ENCODE data around the gene LIG3.
"Not testable (repeated sequence)": the region's sequence is repeated elsewhere in the genome, so short reads cannot be mapped to it uniquely, and the experiment has no call there.

LIG3 gene

DNA sequence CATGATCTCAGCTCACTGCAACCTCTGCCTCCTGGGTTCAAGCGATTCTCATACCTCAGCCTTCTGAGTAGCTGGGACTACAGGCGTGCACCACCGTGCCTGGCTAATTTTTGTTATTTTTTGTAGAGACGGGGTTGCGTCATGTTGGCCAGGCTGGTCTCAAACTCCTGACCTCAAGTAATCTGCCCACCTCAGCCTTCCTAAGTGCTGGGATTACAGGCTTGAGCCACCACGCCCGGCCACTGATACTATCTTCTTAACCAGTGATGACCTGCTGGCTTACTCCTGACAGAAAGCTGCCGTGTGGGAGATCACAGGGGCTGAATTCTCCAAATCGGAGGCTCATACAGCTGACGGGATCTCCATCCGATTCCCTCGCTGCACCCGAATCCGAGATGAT, 20.7 kb downstream of the LIG3 start:
- not testable (repeated sequence) for DNase-seq

- DNase-seq: no peak
Observed at GRCh38 chr17:35001549-35001948, 21.2 kb downstream of the LIG3 start.

- no peak for DNase-seq
Observed at GRCh38 chr17:35002876-35003551, 22.7 kb downstream of the LIG3 start.

DNA sequence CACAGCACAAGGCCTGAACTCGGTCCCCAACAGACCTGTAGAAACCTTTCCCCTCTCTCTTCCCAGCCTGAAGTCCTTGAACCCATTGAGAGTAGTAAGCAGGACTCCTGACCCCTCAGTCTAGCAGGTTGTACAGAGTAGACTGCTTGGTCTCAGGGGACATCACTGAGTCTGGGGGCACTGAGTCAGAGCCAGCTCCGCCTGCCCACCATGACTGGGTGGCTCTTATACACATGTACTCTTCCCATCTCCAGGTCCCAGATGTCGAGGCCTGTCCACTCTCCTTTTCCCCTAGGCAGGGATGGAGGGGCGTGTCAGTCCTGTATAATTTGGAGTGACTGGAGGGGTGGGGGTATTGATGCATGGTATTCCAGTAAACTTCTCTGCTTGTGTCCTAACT, 23.5 kb downstream of the LIG3 start:
- no peak for DNase-seq

- DNase-seq: no peak
Observed at GRCh38 chr17:35006345-35006744, 26.0 kb downstream of the LIG3 start.

DNA sequence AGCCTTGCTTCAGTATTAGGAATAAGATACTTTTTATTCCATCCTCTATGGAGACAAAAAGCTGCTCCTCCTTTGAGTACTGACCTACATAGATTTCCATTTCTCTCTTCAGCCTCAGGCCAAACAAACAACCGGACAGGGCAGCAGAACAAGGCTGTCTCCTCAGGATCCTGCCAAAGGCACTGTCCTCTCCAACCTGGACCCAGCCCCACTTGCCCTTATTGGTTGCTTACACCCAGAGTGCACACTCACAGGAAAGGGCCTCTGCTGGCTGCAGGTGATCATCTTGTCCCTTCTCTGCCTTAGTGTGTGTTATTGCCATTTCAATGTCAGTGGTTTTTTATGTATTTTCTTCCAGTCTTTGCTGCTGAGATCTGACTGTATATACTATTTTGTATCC, 26.6 kb downstream of the LIG3 start:
- no peak for DNase-seq

DNA sequence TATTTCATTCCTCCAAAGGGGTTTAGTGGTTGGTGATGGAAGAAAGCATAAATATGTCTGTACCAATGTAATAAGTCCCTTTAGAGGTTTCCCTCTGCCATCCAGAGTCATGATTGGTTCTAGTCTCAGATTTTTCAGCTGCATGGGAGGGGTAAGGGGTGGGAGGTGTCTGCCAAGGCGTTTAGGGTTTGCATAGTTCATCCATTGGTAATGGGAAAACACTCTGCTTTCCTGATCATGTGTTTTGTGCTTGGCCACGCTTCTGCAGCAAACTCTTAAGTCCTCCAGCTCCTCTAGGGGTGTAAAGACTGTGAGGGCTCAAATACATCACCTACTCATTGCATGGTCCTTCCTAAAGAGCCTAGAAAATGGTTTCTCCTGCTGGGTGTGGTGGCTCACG, 29.8 kb downstream of the LIG3 start:
- DNase-seq: no peak

- DNase-seq: no peak
Observed at GRCh38 chr17:35011671-35012216, 31.4 kb downstream of the LIG3 start.

DNA sequence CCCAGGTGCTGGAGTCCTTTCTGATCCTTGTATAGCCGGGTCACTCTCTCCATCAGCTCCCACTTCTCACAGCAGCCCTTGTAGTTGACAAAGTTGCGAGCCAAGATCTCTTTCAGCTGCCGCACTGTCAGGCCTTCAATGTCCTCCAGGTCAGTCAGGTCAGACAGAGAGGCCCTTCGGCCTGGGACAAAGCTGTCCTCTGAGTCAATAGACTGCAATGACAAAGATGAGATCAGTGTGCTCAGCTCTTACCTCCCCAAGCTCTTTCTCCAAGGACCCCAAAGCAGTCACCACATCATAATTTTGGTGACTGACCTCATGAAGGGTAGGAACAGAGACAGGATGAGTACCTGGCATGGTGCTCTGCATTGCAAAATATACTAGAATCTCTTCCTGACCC, 36.1 kb downstream of the LIG3 start:
- DNase-seq: no peak

DNA sequence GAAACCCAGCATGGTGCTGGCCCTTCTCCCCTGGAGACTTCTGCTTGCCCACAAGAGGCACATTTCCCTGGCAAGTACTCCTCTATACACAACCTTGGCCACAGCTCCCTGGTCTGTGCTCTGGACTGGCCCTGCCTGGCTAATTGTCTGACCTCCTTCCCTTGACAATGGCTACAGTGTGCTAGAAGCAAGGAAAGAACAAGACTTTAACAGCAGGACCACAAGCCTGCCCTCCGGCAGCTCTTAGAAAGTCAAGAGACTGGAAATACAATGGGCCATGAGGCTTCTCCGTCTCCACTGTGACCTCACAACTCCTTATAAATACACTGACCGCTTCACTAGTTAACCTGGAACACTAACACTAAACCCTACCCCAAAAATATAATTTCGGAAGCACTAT, 36.7 kb downstream of the LIG3 start:
- no peak for DNase-seq

- DNase-seq: no peak
Observed at GRCh38 chr17:35018814-35019213, 38.5 kb downstream of the LIG3 start.

GRCh38 chr17:35019386-35020179, 39.3 kb downstream of the LIG3 start:
- DNase-seq: no peak

GRCh38 chr17:35021520-35022380, 41.4 kb downstream of the LIG3 start:
- no peak for DNase-seq

DNA sequence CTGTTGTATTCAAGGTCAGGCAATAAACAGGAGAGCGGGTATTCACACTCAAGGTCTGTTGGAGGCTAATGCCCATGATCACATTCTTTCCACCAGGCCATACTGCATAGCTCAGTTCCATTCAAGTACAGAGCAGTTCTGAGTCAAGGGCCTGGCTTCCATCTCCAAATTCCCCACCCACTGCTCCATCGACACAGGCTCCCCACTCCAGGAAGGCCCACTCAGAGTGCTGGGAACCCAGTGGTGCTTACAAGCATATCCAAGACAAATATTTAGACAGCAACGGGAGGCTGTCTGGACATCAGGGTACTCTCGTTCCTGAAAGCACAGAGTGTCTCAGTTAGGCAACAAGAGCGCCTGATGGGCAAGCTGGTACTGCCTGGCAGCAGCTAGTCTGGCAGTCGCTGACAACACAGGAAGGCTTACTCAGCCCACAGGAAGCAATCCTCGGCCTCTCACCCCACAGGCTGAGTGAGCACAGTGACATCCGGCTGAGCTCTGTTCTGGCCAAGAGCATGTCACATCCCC, 42.3 kb downstream of the LIG3 start:
- DNase-seq: peak; percentile 62

DNA sequence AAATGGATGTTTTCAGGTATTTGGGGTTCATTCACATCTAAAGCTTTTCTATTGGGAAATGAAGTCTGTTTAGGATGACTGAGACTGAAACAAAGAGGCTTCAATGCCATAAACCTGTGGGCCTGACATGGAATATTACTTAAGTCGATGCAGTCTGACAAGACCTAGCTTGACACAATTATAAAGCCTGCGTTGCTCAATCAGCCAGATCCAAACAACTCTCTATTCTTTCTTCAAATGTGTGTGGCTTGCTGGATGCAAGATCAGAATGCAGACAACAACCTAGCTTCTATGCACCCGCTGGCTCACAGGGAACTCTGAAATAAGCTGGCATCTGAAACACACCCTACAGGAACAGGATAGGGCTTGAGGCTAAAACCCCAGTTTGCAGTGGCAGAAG, 43.2 kb downstream of the LIG3 start:
- DNase-seq: no peak

DNA sequence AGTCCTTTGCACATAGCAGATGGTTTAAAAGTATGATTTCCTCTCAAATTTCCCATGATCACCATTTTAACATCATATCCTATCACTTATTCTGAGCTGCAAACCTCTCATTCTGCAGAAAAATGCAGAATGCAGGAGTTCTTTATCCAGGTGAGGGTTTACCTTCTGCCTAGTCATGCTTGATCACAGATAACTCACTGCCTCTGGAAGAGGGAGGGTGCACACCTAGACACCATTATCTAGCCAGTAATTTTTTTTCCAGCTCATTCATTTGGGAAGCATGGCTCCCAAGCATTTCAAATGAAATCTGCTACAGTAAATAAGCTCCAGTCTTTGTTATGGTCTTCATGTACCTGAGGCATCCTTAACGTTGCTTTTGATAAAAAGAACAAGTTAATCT, 45.2 kb downstream of the LIG3 start:
- no peak for DNase-seq

DNA sequence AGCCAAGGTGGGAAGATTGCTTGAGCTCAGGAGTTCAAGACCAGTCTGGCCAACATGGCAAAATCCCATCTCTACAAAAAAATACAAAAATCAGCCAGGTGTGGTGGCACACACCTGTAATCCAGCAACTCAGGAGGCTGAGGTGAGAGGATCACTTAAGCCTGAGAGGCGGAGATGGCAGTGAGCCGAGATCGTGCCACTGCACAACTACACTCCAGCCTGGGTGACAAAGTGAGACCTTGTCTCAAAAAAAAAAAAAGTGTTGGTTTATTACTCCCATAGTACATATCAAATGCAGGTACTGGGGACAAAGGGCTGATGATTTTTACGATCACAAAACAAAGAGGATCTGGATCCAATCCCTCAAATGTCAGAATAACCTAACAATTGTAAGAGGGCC, 47.8 kb downstream of the LIG3 start:
- not testable (repeated sequence) for DNase-seq

DNA sequence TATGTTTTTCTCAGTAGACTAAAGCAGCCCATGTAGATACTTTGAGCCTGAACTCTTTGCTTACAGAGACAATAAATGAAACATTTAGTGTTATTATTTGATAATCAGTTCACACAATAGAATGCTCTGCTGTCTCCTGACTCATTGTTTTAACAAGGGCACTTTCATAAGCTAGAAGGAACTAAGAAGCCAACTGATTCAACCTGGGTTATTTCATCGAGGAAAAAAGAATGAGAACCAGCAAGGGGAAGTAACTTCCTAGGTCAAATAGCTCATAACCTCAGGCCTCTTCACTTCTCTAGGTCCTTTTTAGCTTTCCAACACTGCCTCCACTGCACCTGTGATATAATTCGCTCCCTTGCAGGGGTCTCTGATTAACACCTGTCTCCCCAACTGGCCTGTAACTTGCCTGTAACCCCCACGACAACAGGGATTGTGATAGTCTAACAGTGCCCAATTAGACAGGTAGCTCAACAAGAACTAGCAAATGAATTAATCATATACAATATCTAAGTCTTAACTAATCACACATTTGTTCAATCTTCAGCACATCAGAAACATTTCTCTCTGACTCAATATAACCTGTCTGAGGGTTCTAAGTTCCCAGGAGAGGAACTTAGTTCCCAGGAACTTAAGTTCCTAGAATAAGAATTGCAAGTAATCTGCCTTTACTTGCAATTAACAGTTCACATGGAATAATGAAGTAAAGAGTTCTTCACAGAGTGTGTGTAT, 48.4 kb downstream of the LIG3 start:
- no peak for DNase-seq

GRCh38 chr17:35030780-35031179, 50.5 kb downstream of the LIG3 start:
- DNase-seq: no peak

- DNase-seq: no peak
Observed at GRCh38 chr17:35038453-35038852, 58.1 kb downstream of the LIG3 start.

DNA sequence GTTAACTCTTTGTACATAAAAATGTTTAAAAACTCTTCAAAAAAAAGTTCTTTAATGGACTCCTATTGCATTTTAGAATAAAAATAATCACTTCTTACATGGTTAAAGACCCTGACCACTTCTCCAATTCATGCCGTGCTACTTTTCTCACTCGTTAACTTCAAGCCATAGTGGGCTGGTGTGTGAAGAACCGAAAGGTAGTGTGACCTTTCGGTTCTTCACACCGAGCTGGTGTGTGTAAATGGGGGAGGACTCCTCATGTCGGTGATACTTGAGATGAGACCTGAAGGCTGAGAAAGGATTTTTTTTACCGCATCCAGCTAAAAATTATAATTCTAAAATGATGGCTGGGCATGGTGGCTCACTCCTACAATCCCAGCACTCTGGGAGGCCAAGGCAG, 61.1 kb downstream of the LIG3 start:
- no peak for DNase-seq

- no peak for DNase-seq
Observed at GRCh38 chr17:35044181-35044580, 63.9 kb downstream of the LIG3 start.

All from activated naive CD4-positive, alpha-beta T cell treated with anti-CD3 and anti-CD28 coated beads, Interleukin-2, amount 50 U/mL, for 16 hours (primary cell).